ENCODE results near the gene MED31.

The MED31 gene

GRCh38 chr17:6677946-6678345 is 26.5 kb upstream of the MED31 start:
- DNase-seq (ENCODE audit: low read depth): no peak
- TF ChIP-seq CTCF (IDR thresholded peaks at IDR 0.05; ENCODE audit: low read length, missing control alignments): no peak
- no peak overlapping the region for H3K4me3 ChIP-seq (replicated peaks; ENCODE audit: low read depth, low read length)

GRCh38 chr17:6677158-6677831 is 25.9 kb upstream of the MED31 start:
- no peak for DNase-seq (ENCODE audit: low read depth)
- no peak overlapping the region for H3K4me3 ChIP-seq (replicated peaks; ENCODE audit: low read depth, low read length)
- TF ChIP-seq CTCF (IDR thresholded peaks at IDR 0.05; ENCODE audit: low read length, missing control alignments): no peak

GRCh38 chr17:6676802-6677157 is 25.4 kb upstream of the MED31 start:
- no peak for TF ChIP-seq CTCF (IDR thresholded peaks at IDR 0.05; ENCODE audit: low read length, missing control alignments)
- no peak overlapping the region for H3K4me3 ChIP-seq (replicated peaks; ENCODE audit: low read depth, low read length)
- DNase-seq (ENCODE audit: low read depth): no peak

- TF ChIP-seq CTCF (IDR thresholded peaks at IDR 0.05; ENCODE audit: low read length, missing control alignments): no peak
- H3K4me3 ChIP-seq (replicated peaks; ENCODE audit: low read depth, low read length): no peak overlapping the region
- DNase-seq (ENCODE audit: low read depth): no peak
These were observed 23.9 kb upstream of the MED31 start for GRCh38 chr17:6675201-6675825.

- DNase-seq (ENCODE audit: low read depth): no peak
These were observed 23.2 kb upstream of the MED31 start for GRCh38 chr17:6674586-6674985.

GRCh38 chr17:6671431-6671830 is 20.0 kb upstream of the MED31 start:
- no peak for DNase-seq (ENCODE audit: low read depth)
- no peak for TF ChIP-seq CTCF (IDR thresholded peaks at IDR 0.05; ENCODE audit: low read length, missing control alignments)
- no peak overlapping the region for H3K4me3 ChIP-seq (replicated peaks; ENCODE audit: low read depth, low read length)

More at GRCh38 chr17:6674586-6674985, 23.2 kb upstream of the MED31 start:
- no peak overlapping the region for H3K4me3 ChIP-seq (replicated peaks; ENCODE audit: low read depth, low read length)
- TF ChIP-seq CTCF (IDR thresholded peaks at IDR 0.05; ENCODE audit: low read length, missing control alignments): no peak

GRCh38 chr17:6670999-6671398 is 19.6 kb upstream of the MED31 start:
- DNase-seq (ENCODE audit: low read depth): no peak
- no peak overlapping the region for H3K4me3 ChIP-seq (replicated peaks; ENCODE audit: low read depth, low read length)
- no peak for TF ChIP-seq CTCF (IDR thresholded peaks at IDR 0.05; ENCODE audit: low read length, missing control alignments)
